Loucy (cell line): Measurements from ENCODE around the gene DNMT3B.

Source experiments
- CTCF ChIP-seq: fragments of 200-600 bp; sonication (generic); conservative IDR thresholded peaks from 2 replicates; pipeline ENCODE4 v1.5.1; 2014; ENCODE audit warnings: mild to moderate bottlenecking, antibody characterized with exemption, low read length
- EZH2phosphoT487 ChIP-seq: fragments of 200-600 bp; IDR thresholded peaks from 2 replicates; pipeline ENCODE4 v1.6.1; 2018; ENCODE audit warnings: antibody characterized with exemption, mild to moderate bottlenecking, moderate library complexity, borderline replicate concordance

DNA sequence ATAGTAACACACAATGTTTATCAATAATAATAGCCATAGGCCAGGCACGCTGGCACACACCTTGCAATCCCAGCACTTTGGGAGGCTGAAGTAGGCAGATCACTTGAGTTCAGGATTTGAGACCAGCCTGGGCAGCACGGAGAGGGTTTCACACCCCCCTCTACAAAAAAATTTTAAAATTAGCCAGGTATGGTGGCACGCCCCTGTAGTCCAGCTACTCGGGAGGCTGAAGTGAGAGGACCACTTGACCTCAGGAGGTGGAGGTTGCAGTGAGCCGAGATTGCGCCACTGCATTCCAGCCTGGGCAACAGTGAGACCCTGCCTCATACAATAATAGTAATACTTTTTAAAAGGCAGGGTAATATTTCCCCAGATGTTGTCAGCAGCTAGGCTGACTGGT is 49.7 kb downstream of the DNMT3B start:
- TF ChIP-seq CTCF (no peak), EZH2phosphoT487 (no peak)
